Left renal cortex interstitium (tissue), 4 donors: ENCODE data around the gene FAM114A1. TPM values are rescaled to one million over a fixed set of nuclear protein-coding genes. Genes with fewer than 3 reads are reported as not detected.
"Not testable (repeated sequence)": the region's sequence is repeated elsewhere in the genome, so short reads cannot be mapped to it uniquely, and the experiment has no call there.

Experiments used
- DNase-seq, 4 donors: peaks; one replicate each; pipeline ENCODE4 v3.0.0-alpha.2; 2013; ENCODE audit warnings: low read depth in 4 of 4, low spot score in 2 of 4, missing footprints in 1 of 4
- polyA plus RNA-seq, 4 donors: library from polyadenylated mRNA; unstranded; fragments of 120-200 nt; gene quantifications; one replicate each; pipeline ENCODE4 v1.2.1, GENCODE V29; 2013; ENCODE audit not compliant: insufficient read length in 4 of 4

The FAM114A1 gene
- polyA plus RNA-seq, 4 donors, result 26.7 to 42.4 (median 33.6) TPM

GRCh38 chr4:38896940-38897339 lies 29.3 kb downstream of the FAM114A1 start:
- DNase-seq, result no peak

DNA sequence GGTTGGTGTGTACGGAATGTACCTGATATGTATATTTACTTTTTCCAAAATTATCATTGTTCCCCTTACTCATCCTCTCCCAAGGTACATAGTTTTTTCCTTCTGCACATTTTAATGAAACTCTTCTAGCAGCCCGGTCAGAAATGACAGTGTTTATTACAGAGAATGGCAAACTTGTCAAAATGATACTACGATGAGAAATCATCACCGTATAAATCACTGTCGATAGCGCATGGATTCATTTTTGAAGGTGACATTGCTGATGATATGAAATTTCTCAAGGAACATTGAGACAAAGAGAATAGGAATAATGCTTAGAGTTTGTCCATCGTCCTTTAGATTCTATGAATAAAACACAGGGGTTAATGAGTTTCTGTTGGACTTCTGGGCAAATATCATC lies 30.6 kb downstream of the FAM114A1 start:
- no peak for DNase-seq

- no peak for DNase-seq
Observed at GRCh38 chr4:38902221-38902620, 34.6 kb downstream of the FAM114A1 start.

DNA sequence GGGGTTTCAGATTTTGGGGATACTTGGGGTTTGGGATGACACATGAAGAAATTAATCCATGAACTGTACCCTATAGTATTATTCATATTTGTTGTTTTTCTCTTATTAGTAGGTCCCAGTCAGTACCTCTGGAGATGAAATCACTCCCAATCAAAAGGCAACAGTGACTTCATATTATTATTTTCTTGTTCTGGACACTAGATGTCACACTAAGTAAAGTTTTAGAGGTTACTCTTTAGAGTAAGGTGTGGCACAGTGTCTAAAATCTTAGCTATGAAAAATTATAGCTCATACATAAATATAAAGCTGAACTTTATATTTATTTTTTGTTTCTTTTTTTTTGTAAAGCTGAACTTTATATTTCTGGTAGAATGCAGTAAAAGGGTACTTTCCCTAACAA lies 35.1 kb downstream of the FAM114A1 start:
- DNase-seq, result no peak

DNA sequence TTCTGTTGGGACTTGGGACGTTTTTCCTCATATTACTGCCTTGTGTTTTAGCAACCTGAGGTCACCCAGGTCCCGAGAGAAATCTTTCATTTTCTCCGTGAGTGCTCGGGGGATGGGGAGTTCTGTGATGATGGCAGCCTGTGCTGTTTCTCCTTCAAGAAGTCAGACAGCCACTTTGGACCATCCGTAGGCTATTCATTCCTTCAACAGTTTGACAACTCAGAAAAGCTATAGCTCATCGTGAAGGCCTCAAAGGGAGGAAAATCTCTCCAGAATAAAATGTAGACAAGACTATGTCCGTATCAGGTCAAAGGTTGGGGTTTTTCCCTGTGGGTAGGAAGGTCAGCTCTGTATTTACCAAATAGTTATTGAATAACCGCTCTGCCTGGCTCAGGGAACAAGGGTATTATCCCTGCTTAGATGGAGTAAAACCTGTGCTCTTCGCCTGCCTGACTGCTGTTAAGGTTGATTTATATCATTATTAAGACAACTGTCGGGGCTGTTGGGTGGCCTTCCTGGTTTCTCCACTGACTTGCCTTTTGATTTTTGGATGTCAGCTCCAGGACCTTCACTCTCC lies 36.6 kb downstream of the FAM114A1 start:
- no peak for DNase-seq

GRCh38 chr4:38904682-38905081 lies 37.1 kb downstream of the FAM114A1 start:
- no peak for DNase-seq

GRCh38 chr4:38905652-38906385 lies 38.2 kb downstream of the FAM114A1 start:
- DNase-seq, result no peak

DNA sequence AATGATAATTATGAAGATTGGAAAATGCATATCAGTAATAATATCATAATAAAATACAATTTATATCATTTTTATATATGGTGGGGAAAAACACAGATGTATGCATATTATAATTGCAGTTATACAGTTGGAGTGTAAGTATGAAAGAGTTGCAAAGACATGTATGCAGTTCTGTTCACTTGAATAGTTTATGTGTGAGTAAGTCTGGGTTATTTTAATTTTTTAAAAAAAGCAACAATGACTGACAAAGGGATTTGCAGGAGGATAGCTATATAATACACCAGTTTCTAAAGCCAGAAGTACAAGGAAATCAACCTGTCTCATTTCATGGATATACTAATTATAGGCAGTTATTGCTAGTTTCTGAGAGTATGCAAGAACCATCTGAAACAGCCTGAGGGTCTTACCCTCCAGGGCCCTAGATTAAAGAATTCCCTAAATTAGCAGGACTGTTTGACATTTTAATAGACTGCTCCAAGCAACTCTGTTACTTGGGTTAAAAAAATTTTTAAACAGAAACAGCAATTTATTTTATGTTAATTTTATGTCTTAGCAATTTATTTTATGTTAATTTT lies 40.2 kb downstream of the FAM114A1 start:
- no peak for DNase-seq

DNA sequence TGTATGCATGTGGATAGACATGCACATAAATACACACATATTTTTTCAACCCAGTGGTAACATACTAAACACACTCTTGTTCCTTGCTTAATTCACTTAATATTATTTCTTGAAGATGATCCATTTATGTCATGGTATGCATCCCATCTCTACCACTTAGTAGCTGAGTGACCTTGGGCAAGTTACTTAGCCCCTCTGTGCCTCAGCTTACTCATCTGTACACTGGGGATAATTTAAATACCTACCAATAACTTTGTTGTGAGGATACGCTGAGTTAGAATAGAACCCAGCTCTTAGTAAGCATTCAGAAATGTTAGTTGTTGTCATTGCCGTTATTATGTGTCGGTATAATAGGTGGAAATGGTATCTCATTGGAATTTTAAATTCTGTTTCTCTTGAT lies 41.4 kb downstream of the FAM114A1 start:
- DNase-seq, result no peak

- DNase-seq, result no peak
Observed at GRCh38 chr4:38911257-38911656, 43.7 kb downstream of the FAM114A1 start.

GRCh38 chr4:38914854-38915253 lies 47.2 kb downstream of the FAM114A1 start:
- DNase-seq, result no peak

GRCh38 chr4:38916267-38916666 lies 48.7 kb downstream of the FAM114A1 start:
- not testable (repeated sequence) for DNase-seq

GRCh38 chr4:38917481-38918025 lies 49.9 kb downstream of the FAM114A1 start:
- DNase-seq, result no peak

DNA sequence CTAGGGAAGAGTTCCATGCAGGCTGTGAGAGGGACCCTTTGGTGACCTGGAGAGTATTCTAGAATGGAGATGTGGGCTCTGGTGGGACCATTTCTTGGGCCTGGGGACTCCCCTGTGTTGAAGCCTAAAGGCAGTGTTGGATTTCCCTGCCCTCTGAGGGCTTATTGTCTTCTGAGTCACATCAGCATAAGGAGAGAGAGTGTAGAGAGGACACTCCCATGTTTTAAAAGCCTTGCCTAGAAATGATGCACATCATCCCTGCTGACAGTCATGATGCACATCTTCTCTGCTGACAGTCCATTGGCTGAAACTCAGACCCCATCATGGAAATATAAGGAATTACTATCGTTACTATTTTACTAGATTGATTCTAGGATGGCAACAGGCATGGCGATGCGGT lies 51.9 kb downstream of the FAM114A1 start:
- no peak for DNase-seq

GRCh38 chr4:38920186-38920585 lies 52.6 kb downstream of the FAM114A1 start:
- DNase-seq, result no peak

DNA sequence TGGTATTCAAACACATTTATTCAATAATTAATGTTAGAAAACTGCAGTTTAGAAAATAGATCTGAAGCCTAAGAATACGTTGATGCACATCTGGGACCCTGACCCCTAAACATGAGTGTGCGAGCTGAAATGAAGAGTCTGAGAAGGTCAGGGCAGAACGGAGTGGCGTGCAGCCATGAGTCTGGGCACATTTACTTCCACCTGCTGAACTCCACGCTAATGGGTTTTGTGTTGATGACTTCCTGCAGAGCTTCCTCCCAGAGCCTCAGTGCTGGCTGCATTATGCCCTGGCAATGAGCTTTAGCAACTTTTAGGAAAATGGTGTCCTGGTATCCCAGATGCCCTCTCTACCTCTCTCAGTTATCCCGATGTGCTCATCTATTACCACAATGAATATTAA lies 53.1 kb downstream of the FAM114A1 start:
- no peak for DNase-seq

- no peak for DNase-seq
Observed at GRCh38 chr4:38921151-38921550, 53.5 kb downstream of the FAM114A1 start.

GRCh38 chr4:38923746-38924145 lies 56.1 kb downstream of the FAM114A1 start:
- no peak for DNase-seq

DNA sequence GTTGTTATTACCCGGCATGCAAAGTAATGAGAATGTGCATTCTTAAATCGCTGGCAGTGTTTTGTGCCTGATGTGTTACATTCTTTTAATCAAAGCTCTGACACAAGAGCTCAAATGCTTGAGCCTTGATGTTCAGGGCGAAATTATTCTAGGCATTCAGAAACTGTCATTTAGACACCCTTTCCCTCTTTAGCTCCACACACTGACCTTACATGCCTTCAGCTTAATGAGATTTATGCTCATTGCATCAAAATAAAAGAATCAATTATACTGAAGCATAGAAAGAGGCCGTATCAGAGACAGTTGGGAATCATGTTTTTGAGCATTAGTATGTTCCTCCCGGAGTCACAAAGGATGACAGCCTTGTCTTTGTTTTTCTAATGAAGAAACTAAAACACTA lies 56.7 kb downstream of the FAM114A1 start:
- no peak for DNase-seq

DNA sequence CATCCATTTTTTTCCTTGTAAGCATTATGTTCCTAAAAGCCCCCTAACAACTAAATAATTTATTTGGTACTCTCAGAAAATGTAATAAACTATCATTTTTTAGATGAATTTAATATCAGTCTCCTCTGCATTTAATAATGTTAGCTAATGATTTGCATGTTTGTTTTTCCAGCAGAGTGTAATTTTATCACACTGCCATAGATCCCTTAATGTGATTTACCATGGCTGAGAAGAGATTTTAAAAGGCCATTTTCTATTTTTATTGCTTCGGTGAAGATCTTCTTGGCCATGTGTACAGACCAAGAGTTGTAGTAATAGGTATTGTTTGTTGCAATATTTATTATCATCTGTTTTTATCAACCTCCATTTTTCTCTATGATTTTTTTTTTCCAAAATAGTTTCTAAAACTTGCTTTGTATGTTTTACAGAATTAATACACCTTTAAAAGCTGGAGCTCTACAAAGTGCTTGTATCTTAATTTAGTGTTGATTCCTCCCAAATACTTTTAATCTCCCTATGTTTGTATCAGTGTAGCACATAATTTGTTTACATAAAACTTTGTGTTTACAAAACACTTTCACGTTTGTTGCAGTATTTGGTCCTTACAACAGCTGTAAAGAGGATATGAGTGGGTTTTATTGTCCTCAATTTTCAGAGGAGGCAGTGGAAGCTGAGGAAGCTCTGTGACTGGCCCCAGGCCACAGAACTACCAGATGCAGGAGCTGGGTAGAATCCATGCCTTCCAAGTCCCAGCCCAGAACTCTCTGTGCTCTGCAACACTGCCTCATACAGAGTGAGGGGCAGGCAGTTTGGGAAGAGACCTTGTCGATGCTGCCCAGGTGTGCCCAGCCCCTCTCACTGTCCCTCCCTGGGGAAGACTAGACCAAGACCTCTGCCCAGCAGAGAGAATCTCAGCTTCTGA lies 58.1 kb downstream of the FAM114A1 start:
- DNase-seq, result no peak

GRCh38 chr4:38926896-38927295 lies 59.3 kb downstream of the FAM114A1 start:
- DNase-seq, result no peak
